K562 (cell line): ENCODE data around the gene NUDT14. TPM values are rescaled to one million over a fixed set of nuclear protein-coding genes. Genes with fewer than 3 reads are reported as not detected.

Experiments used
- C11orf30 ChIP-seq: fragments of 450-650 bp; IDR thresholded peaks from 2 replicates; pipeline ENCODE4 v1.6.1; 2016; ENCODE audit warnings: low read depth, mild to moderate bottlenecking
- CSDE1 ChIP-seq, 2 experiments: fragments of 450-650 bp; IDR thresholded peaks; 2 replicates each; pipeline ENCODE4 v1.6.1; 2016; ENCODE audit warnings: mild to moderate bottlenecking in 1 of 2
- DNMT1 ChIP-seq: fragments of 450-650 bp; IDR thresholded peaks from 2 replicates; pipeline ENCODE4 v1.6.1; 2016; ENCODE audit warnings: antibody characterized with exemption, mild to moderate bottlenecking
- HDGF ChIP-seq: fragments of 450-650 bp; IDR thresholded peaks from 2 replicates; pipeline ENCODE4 v1.6.1; 2016
- MTA2 ChIP-seq: fragments of 450-650 bp; IDR thresholded peaks from 2 replicates; pipeline ENCODE4 v1.6.1; 2016; ENCODE audit warnings: low read depth
- PRDM10 ChIP-seq: fragments of 450-650 bp; IDR thresholded peaks from 2 replicates; pipeline ENCODE4 v1.6.1; 2018; ENCODE audit not compliant: partially characterized antibody
- PTRF ChIP-seq: fragments of 450-650 bp; IDR thresholded peaks from 2 replicates; pipeline ENCODE4 v1.6.1; 2016; ENCODE audit warnings: mild to moderate bottlenecking, missing genetic modification characterization, missing compliant biosample characterization
- SRSF3 ChIP-seq: fragments of 200-400 bp; formaldehyde crosslinking; IDR thresholded peaks from 2 replicates; pipeline ENCODE4 v1.6.1; 2016; ENCODE audit warnings: mild to moderate bottlenecking, low read length, moderate library complexity; ENCODE audit not compliant: insufficient read depth
- ZFP1 ChIP-seq: fragments of 450-650 bp; formaldehyde crosslinking; IDR thresholded peaks from 2 replicates; pipeline ENCODE4 v1.4.0; 2020; ENCODE audit warnings: mild to moderate bottlenecking, mixed read lengths
- ZFP30 ChIP-seq: fragments of 250-450 bp; sonication (Bioruptor Pico); IDR thresholded peaks from 2 replicates; pipeline ENCODE4 v1.8.0; 2022; ENCODE audit warnings: moderate library complexity, mild to moderate bottlenecking, inconsistent platforms, borderline replicate concordance
- ZNF140 ChIP-seq: fragments of 250-450 bp; sonication (Bioruptor Pico); IDR thresholded peaks from 2 replicates; pipeline ENCODE4 v1.8.0; 2021; ENCODE audit warnings: moderate library complexity, mild to moderate bottlenecking, inconsistent platforms
- ZNF217 ChIP-seq: sonication (generic); formaldehyde crosslinking; IDR thresholded peaks from 2 replicates; pipeline ENCODE4 v1.8.0; 2022; ENCODE audit warnings: mild to moderate bottlenecking, missing genetic modification reagents
- ZNF740 ChIP-seq, 3 experiments: fragments of 200-800 bp in 1 of 3; sonication (Bioruptor generic) in 1 of 3; sonication (generic) in 1 of 3; formaldehyde crosslinking in 1 of 3; IDR thresholded peaks; 2 replicates each; pipeline versions ENCODE4 v1.6.1 to v1.8.0; 2016 to 2022; ENCODE audit warnings: mild to moderate bottlenecking in 2 of 3, missing compliant biosample characterization in 2 of 3, missing genetic modification characterization in 2 of 3, missing genetic modification reagents in 1 of 3
- polyA plus RNA-seq, 8 experiments: library from polyadenylated mRNA; depleted of rRNA in 4 of 8; stranded (reverse) in 5 of 8; unstranded in 3 of 8; fragments of >200 nt; fragmentation: Nextera tagmentation in 2 of 8; fragmentation: Illumina TruSeq in 1 of 8; extraction: Ambion mirVana in 2 of 8; extraction: Trizol in 1 of 8; gene quantifications; 2 replicates each; pipeline versions ENCODE4 v1.2.1 to v1.2.3, GENCODE V29; 2011 to 2014; ENCODE audit warnings: inconsistent platforms in 1 of 8, missing spikeins in 1 of 8
- total RNA-seq, 7 experiments: library from RNA; depleted of rRNA in 6 of 7; stranded (reverse); fragments of >200 nt in 6 of 7; fragmentation: Illumina TruSeq in 2 of 7; extraction: Trizol in 2 of 7; gene quantifications; 2 replicates each; pipeline versions ENCODE4 v1.2.1 to v1.2.3, GENCODE V29; 2011 to 2021; ENCODE audit warnings: low replicate concordance in 1 of 7
- TF ChIP-seq, protein P1 (sequence below): fragments of 250-450 bp; sonication (Bioruptor Pico); IDR thresholded peaks from 2 replicates; pipeline ENCODE4 v1.4.0; 2020
- TF ChIP-seq, protein P2 (sequence below): sonication (generic); formaldehyde crosslinking; IDR thresholded peaks from 2 replicates; pipeline ENCODE4 v1.8.0; 2023; ENCODE audit warnings: missing genetic modification reagents, mild to moderate bottlenecking, borderline replicate concordance

The NUDT14 gene
- total and polyA plus RNA-seq, 9 of the 15 experiments (the other 6 are each of a cell fraction or from before 2014, with no cell fraction given): 0.14 to 16.3 (median 8.2) TPM

GRCh38 chr14:105167303-105168092 lies 13.6 kb downstream of the NUDT14 start (continued):
- TF ChIP-seq ZNF217 (CRISPR knock-in tag): no peak
- TF ChIP-seq DNMT1: no peak
- TF ChIP-seq PRDM10: no peak
- TF ChIP-seq, protein P1, sequence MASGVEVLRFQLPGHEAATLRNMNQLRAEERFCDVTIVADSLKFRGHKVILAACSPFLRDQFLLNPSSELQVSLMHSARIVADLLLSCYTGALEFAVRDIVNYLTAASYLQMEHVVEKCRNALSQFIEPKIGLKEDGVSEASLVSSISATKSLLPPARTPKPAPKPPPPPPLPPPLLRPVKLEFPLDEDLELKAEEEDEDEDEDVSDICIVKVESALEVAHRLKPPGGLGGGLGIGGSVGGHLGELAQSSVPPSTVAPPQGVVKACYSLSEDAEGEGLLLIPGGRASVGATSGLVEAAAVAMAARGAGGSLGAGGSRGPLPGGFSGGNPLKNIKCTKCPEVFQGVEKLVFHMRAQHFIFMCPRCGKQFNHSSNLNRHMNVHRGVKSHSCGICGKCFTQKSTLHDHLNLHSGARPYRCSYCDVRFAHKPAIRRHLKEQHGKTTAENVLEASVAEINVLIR (CRISPR knock-in tag): no peak
- TF ChIP-seq HDGF: no peak
- TF ChIP-seq PTRF (tag): no peak
- no peak for TF ChIP-seq ZNF140 (CRISPR knock-in tag)
- no peak for TF ChIP-seq CSDE1 (IDR thresholded peaks at IDR 0.05)
- TF ChIP-seq SRSF3: no peak
- no peak for TF ChIP-seq ZFP30 (CRISPR knock-in tag)
- TF ChIP-seq, protein P2, sequence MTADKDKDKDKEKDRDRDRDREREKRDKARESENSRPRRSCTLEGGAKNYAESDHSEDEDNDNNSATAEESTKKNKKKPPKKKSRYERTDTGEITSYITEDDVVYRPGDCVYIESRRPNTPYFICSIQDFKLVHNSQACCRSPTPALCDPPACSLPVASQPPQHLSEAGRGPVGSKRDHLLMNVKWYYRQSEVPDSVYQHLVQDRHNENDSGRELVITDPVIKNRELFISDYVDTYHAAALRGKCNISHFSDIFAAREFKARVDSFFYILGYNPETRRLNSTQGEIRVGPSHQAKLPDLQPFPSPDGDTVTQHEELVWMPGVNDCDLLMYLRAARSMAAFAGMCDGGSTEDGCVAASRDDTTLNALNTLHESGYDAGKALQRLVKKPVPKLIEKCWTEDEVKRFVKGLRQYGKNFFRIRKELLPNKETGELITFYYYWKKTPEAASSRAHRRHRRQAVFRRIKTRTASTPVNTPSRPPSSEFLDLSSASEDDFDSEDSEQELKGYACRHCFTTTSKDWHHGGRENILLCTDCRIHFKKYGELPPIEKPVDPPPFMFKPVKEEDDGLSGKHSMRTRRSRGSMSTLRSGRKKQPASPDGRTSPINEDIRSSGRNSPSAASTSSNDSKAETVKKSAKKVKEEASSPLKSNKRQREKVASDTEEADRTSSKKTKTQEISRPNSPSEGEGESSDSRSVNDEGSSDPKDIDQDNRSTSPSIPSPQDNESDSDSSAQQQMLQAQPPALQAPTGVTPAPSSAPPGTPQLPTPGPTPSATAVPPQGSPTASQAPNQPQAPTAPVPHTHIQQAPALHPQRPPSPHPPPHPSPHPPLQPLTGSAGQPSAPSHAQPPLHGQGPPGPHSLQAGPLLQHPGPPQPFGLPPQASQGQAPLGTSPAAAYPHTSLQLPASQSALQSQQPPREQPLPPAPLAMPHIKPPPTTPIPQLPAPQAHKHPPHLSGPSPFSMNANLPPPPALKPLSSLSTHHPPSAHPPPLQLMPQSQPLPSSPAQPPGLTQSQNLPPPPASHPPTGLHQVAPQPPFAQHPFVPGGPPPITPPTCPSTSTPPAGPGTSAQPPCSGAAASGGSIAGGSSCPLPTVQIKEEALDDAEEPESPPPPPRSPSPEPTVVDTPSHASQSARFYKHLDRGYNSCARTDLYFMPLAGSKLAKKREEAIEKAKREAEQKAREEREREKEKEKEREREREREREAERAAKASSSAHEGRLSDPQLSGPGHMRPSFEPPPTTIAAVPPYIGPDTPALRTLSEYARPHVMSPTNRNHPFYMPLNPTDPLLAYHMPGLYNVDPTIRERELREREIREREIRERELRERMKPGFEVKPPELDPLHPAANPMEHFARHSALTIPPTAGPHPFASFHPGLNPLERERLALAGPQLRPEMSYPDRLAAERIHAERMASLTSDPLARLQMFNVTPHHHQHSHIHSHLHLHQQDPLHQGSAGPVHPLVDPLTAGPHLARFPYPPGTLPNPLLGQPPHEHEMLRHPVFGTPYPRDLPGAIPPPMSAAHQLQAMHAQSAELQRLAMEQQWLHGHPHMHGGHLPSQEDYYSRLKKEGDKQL (CRISPR knock-in tag): no peak
- peak; percentile 18; the same call in 1 of the 2 replicates for TF ChIP-seq ZNF740 (CRISPR knock-in tag; IDR thresholded peaks at IDR 0.05)
- no peak for TF ChIP-seq ZNF740 (tag; IDR thresholded peaks at IDR 0.05)
- TF ChIP-seq MTA2: no peak
- no peak for TF ChIP-seq ZFP1
- TF ChIP-seq C11orf30: no peak
